Thyroid gland (tissue), 4 donors: ENCODE data around the gene FBXO2. TPM values are rescaled to one million over a fixed set of nuclear protein-coding genes. Genes with fewer than 3 reads are reported as not detected.

Experiments used
- DNase-seq, 2 donors: peaks; one replicate each; pipeline ENCODE4 v3.0.0-alpha.2; 2019
- H3K27ac ChIP-seq, 3 donors: fragments of 200-600 bp; sonication (generic); 1 replicate in 2 of 3; 2 replicates in 1 of 3; pipeline ENCODE4 v1.5.1; 2016 to 2019; ENCODE audit warnings: mild to moderate bottlenecking in 1 of 3, moderate library complexity in 1 of 3
- H3K27me3 ChIP-seq: fragments of 200-600 bp; sonication (generic); one replicate; pipeline ENCODE4 v1.5.1; 2019
- H3K36me3 ChIP-seq, 2 donors: fragments of 200-600 bp; sonication (generic); one replicate each; pipeline ENCODE4 v1.5.1; 2016 to 2019
- H3K4me1 ChIP-seq, 2 donors: fragments of 200-600 bp; sonication (generic); one replicate each; pipeline ENCODE4 v1.5.1; 2017 to 2019
- H3K4me3 ChIP-seq, 3 donors: fragments of 200-600 bp; sonication (generic); replicated peaks in 1 of 3; 1 replicate in 2 of 3; 2 replicates in 1 of 3; pipeline ENCODE4 v1.5.1; 2016; ENCODE audit warnings: mild to moderate bottlenecking in 1 of 3
- H3K9me3 ChIP-seq: fragments of 200-600 bp; sonication (generic); one replicate; pipeline ENCODE4 v1.5.1; 2017
- POLR2A ChIP-seq, 2 donors: fragments of 450-650 bp; IDR thresholded peaks; one replicate each; pipeline ENCODE4 v1.6.1; 2017; ENCODE audit warnings: antibody characterized with exemption in 2 of 2, mild to moderate bottlenecking in 2 of 2, moderate library complexity in 1 of 2
- WGBS, 2 donors: methylation state at CpG; one replicate each; pipeline ENCODE4 v1.1.5; 2017; 5-methylcytosine and 5-hydroxymethylcytosine counted together
- intact Hi-C: fragments of 100-400 bp; cut with DNase I; formaldehyde crosslinking; loops from one replicate; pipeline ENCODE4 v1.15.1; 2023
- total RNA-seq, 4 donors: library from RNA; depleted of rRNA; stranded (reverse); fragments of >200 nt; gene quantifications; one replicate each; pipeline ENCODE4 v1.2.3, GENCODE V29; 2016
- TF ChIP-seq, protein P1 (sequence below), 6 experiments: fragments of 200-600 bp in 3 of 6; fragments of 450-650 bp in 3 of 6; sonication (generic) in 3 of 6; IDR thresholded peaks; one replicate each; pipeline ENCODE4 v1.5.1; 2016 to 2019; ENCODE audit warnings: antibody characterized with exemption in 6 of 6, mild to moderate bottlenecking in 2 of 6, inconsistent platforms in 1 of 6, moderate library complexity in 1 of 6

The FBXO2 gene
- total RNA-seq, 4 donors from 2014 or later: 4.3 to 9.9 (median 6.7) TPM

DNA sequence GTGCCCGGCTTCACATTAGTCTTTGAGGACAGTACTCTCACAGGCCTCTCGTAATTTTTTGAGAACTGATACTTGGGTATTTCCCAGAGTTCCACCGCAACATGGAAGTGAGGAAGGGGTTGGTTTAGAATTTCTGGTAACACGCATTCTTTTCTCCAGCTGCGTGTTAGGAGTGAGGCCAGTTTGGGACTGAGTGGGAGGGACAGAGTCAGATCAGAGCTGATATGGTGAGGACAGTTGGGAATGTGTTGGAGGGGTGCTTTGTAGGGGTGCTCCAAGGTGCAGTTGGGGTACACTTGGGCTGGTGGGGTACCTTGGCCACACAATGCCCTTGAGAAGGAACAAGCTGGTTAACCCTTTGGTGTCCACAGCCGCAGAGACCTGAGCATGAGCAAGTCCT is 16.5 kb upstream of the FBXO2 start:
- WGBS, 2 donors: 83 to 87% methylated on average over 6 of the region's 6 CpGs
- no peak for DNase-seq
- Histone ChIP-seq H3K36me3 (peaks cover 9 to 15% of the 10 kb centered on the region in 2 donors), H3K27ac (no peak overlapping the region), H3K4me3 (no peak overlapping the region), H3K27me3 (no peaks in the 10 kb centered on the region), H3K4me1 (no peaks in the 10 kb centered on the region), H3K9me3 (no peaks in the 10 kb centered on the region)
- no peak for TF ChIP-seq POLR2A (IDR thresholded peaks at IDR 0.05)
- TF ChIP-seq, protein P1, sequence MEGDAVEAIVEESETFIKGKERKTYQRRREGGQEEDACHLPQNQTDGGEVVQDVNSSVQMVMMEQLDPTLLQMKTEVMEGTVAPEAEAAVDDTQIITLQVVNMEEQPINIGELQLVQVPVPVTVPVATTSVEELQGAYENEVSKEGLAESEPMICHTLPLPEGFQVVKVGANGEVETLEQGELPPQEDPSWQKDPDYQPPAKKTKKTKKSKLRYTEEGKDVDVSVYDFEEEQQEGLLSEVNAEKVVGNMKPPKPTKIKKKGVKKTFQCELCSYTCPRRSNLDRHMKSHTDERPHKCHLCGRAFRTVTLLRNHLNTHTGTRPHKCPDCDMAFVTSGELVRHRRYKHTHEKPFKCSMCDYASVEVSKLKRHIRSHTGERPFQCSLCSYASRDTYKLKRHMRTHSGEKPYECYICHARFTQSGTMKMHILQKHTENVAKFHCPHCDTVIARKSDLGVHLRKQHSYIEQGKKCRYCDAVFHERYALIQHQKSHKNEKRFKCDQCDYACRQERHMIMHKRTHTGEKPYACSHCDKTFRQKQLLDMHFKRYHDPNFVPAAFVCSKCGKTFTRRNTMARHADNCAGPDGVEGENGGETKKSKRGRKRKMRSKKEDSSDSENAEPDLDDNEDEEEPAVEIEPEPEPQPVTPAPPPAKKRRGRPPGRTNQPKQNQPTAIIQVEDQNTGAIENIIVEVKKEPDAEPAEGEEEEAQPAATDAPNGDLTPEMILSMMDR (IDR thresholded peaks at IDR 0.05): no peak
- intact Hi-C loops: no loop called here

GRCh38 chr1:11668516-11668915 is 14.3 kb upstream of the FBXO2 start:
- no peak overlapping the region for H3K4me3 ChIP-seq
- intact Hi-C loops: no loop called here
- no peaks in the 10 kb centered on the region for H3K27me3 ChIP-seq
- no peak overlapping the region for H3K27ac ChIP-seq
- no peak for DNase-seq
- H3K4me1 ChIP-seq: no peaks in the 10 kb centered on the region
- no peak for TF ChIP-seq POLR2A (IDR thresholded peaks at IDR 0.05)
- TF ChIP-seq, protein P1 (IDR thresholded peaks at IDR 0.05): no peak
- WGBS, 2 donors: 74 to 87% methylated on average over 5 to 7 of the region's 14 CpGs
- no peaks in the 10 kb centered on the region for H3K36me3 ChIP-seq
- no peaks in the 10 kb centered on the region for H3K9me3 ChIP-seq

GRCh38 chr1:11664336-11665065 is 10.3 kb upstream of the FBXO2 start:
- Histone ChIP-seq H3K36me3 (peaks cover 0 to 5% of the 10 kb centered on the region in 2 donors), H3K27me3 (no peaks in the 10 kb centered on the region), H3K4me1 (no peaks in the 10 kb centered on the region), H3K4me3 (peak overlapping the region; percentile 37 to 63 (median 62)), H3K9me3 (no peaks in the 10 kb centered on the region), H3K27ac (peak overlapping the region; percentile 38 to 86 (median 77))
- intact Hi-C loops: no loop called here
- WGBS, 2 donors: 3 to 5% methylated on average over 14 of the region's 66 CpGs
- peak in 1 of 2 donors; percentile 4 for TF ChIP-seq POLR2A (IDR thresholded peaks at IDR 0.05)
- TF ChIP-seq, protein P1 (IDR thresholded peaks at IDR 0.05): no peak
- peak; percentile 46 to 53 for DNase-seq

GRCh38 chr1:11661103-11661502 is 6.9 kb upstream of the FBXO2 start:
- H3K4me1 ChIP-seq: no peaks in the 10 kb centered on the region
- no peaks in the 10 kb centered on the region for H3K27me3 ChIP-seq
- no peak for TF ChIP-seq POLR2A (IDR thresholded peaks at IDR 0.05)
- TF ChIP-seq, protein P1 (IDR thresholded peaks at IDR 0.05): no peak
- peaks cover 3 to 5% of the 10 kb centered on the region in 2 donors for H3K36me3 ChIP-seq
- WGBS, 2 donors: 94 to 96% methylated on average over 10 to 12 of the region's 17 CpGs
- intact Hi-C loops: no loop called here
- no peak overlapping the region for H3K4me3 ChIP-seq
- no peaks in the 10 kb centered on the region for H3K9me3 ChIP-seq
- DNase-seq: no peak
- no peak overlapping the region for H3K27ac ChIP-seq

DNA sequence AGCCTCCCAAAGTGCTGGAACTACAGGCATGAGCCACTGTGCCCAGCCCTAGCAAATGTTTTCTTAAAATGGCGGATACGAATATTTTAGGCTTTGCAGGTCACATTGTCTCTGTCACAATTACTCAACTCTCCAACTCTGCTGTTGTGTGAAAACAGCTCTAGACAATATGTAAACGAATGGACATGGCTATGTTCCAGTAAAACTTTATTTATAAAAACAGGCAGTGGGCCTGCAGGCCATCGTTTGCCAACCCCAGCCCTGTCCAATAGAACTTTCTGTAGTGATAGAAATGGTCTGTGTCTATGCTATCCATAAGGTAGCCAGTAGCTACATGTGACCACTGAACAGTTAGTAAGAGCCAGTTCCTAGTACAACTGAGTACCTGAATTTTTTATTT is 5.5 kb upstream of the FBXO2 start:
- intact Hi-C loops: loop anchor here (10.0 kb wide), 1 partner anchor 145 kb away; the partner anchor contains the start of genes CLCN6 and MTHFR
- Histone ChIP-seq H3K4me1 (peaks cover 4 to 10% of the 10 kb centered on the region in 2 donors), H3K9me3 (no peaks in the 10 kb centered on the region), H3K36me3 (peaks cover 3 to 5% of the 10 kb centered on the region in 2 donors), H3K27me3 (no peaks in the 10 kb centered on the region), H3K4me3 (no peak overlapping the region), H3K27ac (no peak overlapping the region)
- 92 to 94% methylated on average over 4 of the region's 4 CpGs for WGBS, 2 donors
- no peak for DNase-seq
- no peak for TF ChIP-seq POLR2A (IDR thresholded peaks at IDR 0.05)
- TF ChIP-seq, protein P1 (IDR thresholded peaks at IDR 0.05): no peak
